GM21786 (cell line): Measurements from ENCODE around the gene BAIAP2L1.
A peak's percentile ranks its signal among the peaks of the same experiment; 100 is the strongest.

Experiments
- ATAC-seq: cut with Tn5 transposase; IDR thresholded peaks from one replicate; pipeline ENCODE4 v1.9.1; 2021; ENCODE audit not compliant: unreplicated experiment

Gene BAIAP2L1

DNA sequence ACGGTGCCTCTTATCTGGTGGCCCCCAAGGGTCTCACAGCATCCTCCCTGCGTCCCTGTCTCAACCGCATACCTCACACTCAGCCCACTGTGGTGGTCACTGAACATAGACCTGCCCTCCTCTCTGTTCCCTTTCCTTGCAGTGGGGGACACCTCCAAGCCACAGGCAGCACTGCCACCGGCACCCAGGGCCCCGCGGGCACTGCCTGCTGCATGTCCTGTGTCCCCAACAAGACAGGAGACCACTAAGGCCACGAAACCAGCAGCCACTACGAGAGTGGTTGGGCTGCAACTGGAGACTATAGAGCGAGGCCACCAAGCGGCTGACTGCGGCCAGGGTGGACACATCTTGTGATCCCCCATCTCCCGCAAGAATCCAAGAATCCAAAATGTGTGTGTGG lies 104.1 kb downstream of the BAIAP2L1 start:
- ATAC-seq = no peak

DNA sequence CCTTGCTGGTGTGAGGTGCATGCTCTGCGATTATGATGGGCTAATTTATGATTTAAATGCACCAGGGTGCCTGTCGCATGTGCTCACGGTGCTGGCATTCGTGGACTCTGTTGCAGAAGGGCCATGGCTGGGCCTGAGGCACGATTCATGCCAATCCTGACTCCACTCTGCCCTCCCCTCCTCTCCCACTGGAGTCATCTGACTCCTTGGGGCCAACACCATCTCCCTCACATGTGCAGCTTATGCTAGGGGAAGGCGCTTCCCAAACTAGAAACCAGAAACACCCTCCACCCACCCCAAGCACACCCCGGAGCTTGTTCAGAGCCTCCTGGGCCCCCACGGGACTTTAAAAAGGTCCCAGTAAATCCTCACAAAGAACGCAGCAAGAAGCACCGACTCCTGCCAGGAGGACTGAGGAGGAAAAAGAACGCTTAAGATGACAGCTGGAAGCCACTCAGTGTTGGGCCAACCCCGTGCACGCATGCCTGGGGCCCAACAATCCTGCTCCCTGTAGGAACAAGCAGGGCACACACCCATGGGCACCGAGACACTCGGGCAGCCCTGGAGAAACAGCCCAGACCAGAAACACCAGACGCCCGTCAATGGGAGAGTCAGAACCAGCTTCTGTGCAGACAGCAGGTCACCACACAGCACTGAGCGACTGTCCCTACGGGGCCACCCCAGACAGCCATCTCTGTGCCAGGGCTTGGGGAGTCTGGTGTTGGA lies 105.3 kb downstream of the BAIAP2L1 start:
- no peak for ATAC-seq

DNA sequence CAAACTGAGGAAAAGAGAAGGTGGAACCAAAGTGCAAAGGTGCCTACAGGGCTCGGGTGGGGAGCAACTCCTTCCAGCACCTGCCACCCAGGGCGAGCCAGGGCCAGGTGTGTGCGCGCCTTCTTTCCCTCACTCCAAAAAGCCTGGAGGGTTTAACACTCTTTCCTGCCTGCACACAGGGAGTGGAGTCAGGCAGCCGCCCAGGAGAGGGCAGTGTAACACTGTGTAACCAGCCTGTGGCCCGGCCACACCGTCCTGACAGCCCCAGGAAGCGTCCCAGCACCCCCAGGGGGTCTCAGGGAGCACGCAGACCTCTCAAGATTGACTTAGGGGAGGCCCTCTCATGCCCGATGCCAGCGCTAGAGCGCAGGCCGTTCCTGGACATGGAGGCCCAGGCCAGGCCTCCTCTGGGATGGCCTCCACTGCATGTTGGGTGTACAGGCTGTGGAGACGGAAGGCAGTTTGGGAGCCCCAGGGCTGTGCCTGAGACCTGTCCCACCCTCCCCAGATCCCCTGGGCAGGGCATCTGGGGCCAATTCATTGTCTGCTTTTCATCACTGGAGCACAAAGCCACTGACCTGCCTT lies 106.0 kb downstream of the BAIAP2L1 start:
- ATAC-seq = peak; percentile 67

DNA sequence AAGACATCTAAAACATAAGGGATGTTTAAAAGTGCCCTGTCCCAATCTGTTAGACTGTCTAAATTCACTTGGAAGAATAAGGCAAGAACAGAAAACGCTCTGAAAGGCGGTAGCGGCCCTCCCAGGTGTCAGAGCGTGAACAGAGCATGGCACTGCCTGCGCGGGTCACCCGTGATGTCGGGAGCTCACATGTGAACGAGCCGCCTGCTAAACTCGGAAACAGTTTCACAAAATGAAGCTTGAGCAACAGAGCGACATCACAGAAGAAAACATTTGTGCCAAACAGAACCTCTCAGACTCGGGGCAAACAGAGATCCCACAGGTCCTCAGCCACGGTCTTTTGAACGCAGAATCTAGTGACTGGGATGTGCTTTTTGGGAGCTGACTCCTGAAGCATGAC lies 106.6 kb downstream of the BAIAP2L1 start:
- no peak for ATAC-seq

GRCh38 chr7:98293746-98294145 lies 107.1 kb downstream of the BAIAP2L1 start:
- ATAC-seq = no peak

- no peak for ATAC-seq
Measured at GRCh38 chr7:98293265-98293664, 107.6 kb downstream of the BAIAP2L1 start.

- ATAC-seq = no peak
Measured at GRCh38 chr7:98291717-98292116, 109.2 kb downstream of the BAIAP2L1 start.

DNA sequence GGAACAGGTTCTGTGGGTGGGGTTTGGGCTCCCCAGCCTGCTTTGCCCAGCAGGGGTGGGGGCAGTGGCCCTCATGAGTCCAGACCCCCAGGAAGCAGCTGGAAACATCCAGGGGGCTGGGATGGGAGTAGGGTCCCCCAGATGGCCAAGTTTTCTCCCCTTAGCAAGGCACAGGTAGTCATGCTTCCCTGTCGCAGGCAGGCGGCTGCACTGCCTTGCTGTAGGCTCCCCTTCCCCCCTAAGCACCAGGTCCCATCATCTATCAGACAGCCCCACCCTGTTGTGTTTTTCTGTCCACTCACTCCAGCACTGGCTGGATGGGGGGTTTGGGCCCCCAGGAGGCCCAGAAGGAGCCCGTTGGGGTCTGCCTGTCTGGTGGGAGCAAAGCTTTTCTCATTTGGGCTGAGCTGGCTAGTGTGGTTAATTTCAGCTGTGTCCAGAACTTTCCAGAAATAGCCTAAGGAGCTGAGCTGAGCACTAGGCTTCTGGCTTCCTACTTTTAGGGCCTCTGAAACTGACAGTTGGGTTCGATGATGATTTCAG lies 111.5 kb downstream of the BAIAP2L1 start:
- no peak for ATAC-seq

- no peak for ATAC-seq
Measured at GRCh38 chr7:98288064-98288823, 112.6 kb downstream of the BAIAP2L1 start.

DNA sequence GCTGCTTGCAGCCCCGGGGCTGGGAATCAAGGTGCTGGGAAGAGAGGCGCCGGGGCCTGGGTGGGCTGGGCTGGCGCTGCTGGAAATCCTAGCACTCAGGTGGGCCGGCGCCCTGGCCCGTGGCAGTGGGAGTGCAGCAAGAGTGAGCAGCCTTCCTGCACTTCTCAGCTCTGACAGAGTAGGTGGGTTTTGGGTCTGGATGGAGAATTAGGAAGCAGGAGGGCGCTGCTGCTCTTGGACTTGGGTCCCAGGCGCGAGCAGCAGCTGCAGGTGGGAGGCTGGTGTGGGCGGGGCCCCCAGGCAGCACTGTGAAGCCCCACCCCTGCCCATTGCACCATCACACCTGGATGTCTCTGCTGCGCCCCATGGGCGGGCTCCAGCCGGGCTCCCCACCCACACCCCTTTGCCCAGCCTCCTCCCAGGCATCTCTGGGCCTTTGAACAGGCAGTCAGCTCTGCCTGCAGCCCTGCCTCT lies 113.4 kb downstream of the BAIAP2L1 start:
- ATAC-seq = no peak

DNA sequence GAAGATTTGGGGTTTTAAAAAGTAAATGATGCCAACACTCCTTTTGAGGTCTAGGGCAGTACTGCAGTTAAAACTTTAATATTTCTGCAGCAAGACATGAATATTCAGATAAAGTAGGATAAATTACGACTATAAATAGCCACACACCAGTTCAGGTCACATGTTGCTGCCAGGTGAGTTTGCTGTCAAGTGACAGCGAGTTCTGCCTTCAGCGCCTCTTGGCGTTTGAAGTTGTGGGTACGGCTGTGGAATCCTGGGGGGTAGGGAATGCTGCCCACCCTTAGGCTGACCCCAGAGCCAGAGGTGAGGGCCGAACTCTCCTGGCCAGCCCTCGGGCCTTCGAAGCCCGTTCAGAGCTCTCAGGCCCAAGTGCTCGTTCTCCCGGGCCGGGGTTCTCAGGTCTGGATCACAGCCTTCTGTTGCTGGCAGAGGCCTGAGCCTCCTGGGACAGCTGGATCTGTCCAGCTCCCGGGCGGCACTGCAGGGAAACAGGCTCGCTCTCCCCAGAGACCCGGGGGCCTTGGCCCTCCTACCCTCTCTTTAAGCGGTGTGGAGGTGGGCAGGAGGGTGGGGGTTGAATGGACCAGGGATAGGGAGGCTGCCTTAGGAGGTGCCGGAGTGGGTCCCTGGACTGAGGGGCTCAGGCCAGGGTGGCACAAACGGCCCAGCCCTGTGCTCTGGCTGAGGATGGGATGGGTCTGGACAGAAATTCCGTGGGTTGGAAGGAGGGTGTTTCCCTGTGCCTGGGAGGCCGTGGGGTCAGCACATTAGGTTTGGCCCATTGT lies 114.0 kb downstream of the BAIAP2L1 start:
- no peak for ATAC-seq

DNA sequence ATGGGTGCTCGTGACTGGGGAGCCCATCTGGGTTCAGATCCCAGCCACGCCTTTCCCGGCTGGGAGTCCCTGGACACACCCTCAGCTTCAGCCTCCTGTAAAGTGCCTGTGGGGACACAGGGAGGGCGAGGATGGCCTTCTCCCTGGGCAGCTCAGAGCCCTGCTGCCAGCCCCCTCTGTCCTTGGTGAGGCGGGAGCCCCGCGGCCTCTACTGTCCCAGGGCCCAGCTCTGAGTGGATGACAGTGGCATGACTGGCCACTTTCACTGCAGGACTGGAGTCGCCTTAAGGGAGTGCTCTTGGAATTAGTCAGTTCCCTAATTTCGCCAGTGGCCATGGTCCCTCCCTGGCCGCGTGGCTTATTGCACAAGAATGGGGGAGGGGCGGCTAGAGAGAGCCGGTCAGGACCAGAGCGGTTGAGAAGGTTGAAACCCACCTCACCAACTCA lies 114.8 kb downstream of the BAIAP2L1 start:
- ATAC-seq = no peak

DNA sequence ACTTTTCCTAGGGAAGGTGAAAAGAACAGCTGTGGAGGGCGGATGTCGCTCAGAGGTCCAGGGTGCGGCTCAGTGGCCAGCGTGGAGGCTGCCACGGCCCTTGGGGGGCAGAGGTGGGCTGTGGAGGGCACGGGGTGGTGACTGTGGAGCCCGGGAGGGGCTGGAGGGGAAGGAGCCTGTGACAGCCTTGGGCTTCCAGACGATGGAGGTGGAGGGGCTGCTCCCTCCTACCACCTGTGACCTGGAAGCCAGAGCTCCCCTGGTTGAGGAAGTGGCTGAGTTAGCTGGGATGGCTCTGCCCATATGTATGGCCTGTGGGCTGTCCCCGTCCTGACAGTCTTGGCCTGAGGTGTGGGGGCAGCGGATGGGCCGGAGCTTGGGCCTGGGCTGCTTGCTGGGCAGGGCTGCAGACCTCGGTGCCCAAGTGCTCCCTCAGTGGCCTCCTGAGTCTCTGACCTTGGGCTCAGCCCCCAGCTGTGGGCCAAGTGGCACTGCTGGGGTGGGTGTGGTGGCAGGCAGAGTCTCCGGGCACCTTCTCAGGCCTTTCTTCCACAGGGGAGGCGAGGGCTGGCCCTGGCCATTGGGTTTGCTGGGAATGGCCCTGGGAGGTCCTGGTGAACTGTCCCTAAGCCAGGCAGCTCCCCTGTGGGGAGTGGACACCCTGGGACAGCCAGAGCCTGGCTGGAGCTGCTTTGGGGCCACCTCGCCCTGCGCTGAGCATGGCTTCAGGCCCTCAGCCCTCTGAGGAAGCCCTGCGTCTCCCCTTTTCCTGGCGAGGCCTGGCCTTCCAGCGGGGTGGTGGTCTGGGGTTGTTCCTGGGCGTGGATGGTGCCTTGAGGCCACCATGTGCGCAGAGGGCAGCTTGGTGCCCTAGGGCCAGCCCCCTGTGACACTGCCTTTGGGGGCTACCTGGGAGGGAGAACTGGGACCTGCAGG lies 115.5 kb downstream of the BAIAP2L1 start:
- ATAC-seq = no peak

DNA sequence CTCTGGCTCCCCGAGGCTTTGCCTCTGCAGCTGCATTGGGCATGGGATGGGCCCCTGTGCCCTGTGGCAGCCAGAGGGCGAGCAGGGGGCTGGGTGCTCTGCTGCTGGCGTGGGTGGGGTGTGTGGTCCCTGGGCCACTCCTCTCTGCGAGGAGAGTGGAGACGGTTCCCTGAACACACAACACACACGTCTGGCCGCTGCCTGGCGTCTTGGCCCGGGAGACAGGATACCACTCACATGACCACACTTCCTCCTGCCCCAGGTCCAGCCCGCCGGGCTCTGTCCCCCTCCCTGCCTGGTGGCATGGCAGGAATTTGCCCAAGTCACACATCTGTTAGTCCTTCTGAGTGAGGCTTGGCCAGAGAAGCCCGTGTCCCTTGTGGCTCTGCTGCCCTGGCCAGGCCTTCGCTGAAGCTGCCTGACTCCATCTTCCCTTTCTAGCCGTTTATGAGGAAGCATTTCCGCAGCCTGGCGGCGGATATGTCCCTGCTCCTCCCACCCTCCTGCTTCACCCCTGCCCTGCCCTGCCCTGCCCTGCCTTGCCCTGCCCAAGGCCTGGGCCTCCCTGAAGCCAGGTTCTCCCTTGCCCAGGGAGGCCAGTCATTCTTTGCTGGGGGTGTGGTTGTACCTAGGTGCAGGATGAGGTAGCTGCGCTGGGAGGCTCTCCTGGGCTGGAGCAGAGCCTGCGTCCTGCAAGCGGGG lies 116.4 kb downstream of the BAIAP2L1 start:
- ATAC-seq = no peak

DNA sequence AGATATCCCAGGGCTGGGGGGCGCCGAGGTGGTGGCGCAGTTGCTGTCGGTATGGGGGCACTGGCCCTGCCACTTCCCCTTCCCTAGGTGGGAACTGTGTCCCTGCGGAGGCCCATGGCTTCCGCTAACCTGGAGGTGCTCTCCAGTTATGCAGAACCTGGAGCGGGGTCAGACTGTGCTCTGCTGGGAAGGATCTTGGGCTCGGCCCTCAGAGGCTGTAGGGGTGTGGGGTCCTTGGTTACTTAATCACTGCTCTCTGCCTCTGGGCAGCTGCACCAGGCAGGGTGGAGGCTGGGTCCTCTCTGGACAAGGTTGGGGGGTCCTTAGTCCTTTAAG lies 117.0 kb downstream of the BAIAP2L1 start:
- no peak for ATAC-seq

DNA sequence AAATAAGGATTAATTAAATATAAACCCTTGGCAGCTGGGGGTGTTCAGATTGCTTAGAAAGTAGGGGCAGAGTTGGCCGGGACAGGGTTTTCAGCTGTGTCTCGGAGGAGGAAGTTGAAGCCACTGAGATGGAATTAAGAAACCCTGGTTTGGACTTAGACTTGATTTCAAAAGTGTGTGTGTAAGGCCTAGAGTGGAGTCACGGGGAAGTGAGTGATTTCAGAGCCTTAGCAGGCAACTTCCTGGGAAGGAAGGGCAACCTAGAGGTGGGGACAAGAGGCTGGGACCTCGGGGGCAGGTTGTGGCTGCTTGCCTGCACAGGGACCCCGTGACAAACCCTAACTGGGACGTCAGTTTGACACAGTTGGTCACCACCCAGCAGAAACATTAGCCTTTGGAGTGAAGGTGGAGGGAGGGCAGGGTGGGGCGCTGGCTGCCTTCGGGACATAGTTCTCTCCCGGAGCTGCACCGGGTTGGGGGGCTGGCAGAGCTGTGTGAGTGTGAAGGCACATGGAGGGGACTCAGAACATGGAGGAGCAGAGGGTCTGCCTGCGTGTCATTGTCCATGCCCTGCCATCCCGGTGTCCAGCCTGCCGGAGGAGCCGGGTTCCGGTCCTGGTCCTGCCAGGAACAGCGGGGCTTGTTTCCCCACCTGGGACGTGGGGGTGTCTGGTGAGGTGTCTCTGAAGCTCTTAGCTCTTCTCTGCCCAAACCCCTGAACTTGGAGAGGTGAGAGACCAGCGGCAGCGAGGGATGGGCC lies 117.6 kb downstream of the BAIAP2L1 start:
- no peak for ATAC-seq

DNA sequence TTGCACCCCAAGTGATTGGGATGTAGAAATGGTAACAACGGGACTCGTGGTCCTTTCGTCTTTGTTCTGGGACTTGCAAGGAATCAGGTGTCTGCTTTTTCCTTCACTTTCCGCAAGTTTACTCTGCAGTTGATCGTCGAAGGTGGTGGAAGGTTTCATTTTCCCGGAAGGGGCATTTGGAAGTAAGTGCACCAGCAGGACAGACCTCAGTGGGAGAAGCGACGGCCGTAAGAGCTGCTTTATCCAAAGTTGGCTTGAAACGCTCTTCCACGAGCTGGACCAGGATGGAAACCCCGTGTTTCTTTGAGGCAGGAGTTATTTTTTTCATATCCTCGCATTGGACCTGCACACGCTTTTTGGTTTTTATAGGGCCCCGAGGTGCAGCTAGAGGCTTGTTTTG lies 118.2 kb downstream of the BAIAP2L1 start:
- ATAC-seq = no peak

GRCh38 chr7:98281757-98282606 lies 118.9 kb downstream of the BAIAP2L1 start:
- ATAC-seq = peak; percentile 6
